NCI-H2196 (cell line): Measurements from ENCODE around the gene MBD6.
"Not testable (repeated sequence)": the region's sequence is repeated elsewhere in the genome, so short reads cannot be mapped to it uniquely, and the experiment has no call there.

Source experiments
- DNase-seq: peaks from one replicate; lab custom pipeline; 2025; ENCODE audit not compliant: unreplicated experiment; lab: John Stamatoyannopoulos, UW

Gene MBD6

DNA sequence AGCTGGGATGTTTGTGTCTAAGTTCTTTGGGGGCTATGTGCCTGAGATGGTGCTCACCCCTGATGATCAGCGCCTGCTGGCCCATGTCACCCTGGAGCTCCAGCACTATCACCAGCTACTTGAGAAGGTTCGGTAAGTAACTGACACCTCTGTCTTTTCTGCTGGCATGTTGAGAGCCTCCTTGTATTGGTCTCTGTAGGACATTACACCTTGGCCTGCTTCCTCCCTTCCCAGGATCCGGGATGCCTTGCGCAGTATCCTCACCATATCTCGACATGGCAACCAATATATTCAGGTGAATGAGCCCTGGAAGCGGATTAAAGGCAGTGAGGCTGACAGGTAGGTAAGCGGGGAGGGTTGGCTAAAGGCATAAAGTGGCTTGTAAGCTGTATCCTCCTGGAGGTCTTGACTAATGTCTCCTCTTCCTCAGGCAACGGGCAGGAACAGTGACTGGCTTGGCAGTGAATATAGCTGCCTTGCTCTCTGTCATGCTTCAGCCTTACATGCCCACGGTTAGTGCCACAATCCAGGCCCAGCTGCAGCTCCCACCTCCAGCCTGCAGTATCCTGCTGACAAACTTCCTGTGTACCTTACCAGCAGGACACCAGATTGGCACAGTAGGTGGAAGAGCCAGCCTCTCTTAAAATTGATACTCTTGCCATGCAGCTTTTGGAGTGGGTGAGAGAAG is 7.8 kb upstream of the MBD6 start:
- DNase-seq: peak; percentile 58

DNA sequence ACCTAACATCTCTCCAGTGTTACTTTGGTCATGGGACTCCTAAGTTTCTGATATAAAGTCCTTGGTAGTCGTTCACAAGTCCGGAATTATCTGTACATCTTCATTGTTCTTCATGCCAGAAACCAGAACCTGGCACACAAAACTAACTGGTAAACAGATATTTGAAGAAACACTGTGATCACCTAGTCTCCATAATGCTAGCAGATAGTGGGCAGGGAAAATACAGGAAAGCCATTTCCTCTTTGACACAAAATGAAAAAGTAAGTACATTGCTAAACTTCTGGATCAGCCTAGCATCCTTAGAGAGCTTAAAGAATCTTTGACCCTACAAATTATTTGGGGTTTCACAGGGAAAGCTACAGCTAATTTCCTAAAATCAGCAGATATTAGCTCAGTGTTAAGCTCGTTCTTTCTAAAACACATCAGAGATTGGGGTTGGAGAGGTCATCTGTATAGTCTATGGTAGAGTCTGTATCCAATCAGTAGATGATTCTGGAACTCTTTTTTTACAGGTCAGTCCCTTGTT is 7.2 kb upstream of the MBD6 start:
- no peak for DNase-seq

DNA sequence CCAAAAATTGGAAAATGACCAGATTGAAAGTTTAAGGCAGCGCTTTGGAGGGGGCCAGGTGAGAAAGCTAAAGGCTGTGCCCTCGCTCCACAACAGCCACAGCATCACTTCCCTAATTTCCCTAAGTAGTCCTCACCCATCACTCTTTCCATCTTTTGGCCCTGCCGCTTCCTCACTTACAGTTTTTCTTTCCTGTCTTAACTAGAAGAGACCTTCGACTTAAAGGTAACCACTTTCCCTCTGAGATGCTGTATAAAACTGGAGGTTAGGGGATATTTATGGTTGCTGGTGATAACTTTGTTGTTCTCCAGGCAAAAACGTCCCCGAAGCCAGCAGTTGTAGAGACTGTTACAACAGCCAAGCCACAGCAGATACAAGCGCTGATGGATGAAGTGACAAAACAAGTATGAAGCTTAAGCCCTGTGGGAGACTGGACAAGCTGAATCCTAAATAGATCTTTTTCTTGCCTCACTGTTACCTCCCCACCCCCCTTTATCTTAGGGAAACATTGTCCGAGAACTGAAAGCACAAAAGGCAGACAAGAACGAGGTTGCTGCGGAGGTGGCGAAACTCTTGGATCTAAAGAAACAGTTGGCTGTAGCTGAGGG is 6.6 kb upstream of the MBD6 start:
- DNase-seq: no peak

DNA sequence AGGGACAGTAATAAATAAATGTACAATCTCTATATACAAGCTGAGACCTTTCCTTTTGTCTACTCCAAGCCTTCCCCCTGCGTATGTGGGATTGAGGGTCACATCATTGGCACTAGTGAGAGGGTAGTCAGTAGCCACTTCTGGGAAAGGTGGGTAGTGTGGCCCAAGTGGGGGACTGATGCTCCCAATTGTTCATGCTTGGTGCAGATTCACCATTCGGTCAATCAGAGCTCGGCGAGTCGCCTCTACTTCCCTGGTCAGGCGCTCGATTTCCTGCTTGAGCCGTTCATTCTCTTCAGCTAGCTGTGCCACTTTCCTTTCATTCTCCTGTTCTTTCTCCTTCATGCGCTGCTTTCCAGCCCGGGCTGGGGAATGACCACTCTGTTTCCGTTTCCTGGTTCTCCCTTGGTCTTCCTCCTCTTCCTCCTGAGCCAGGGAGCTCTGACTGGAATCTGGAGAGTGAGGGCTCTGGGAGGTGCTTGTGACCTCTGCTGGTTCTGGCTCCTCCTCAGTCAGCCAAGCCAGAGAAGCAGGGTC is 5.9 kb upstream of the MBD6 start:
- DNase-seq: no peak

DNA sequence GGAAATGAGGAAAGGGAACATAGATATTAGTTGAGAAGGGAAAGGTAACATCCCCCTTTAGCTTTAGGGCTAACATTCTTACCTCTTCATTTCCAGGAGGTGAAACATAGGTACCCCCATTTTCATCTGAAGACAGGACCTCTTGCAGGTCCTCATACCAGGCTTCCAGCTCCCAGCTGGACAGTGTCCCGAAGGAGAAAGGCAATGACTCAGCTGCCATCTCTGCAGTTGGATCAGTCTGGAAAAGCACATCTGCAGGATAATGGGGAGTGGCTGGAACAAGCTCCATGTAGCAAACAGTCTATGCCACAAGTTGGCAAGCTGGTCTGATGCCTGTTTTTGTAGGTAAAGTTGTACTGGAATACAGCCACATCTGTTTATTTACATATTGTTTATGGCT is 5.4 kb upstream of the MBD6 start:
- no peak for DNase-seq

DNA sequence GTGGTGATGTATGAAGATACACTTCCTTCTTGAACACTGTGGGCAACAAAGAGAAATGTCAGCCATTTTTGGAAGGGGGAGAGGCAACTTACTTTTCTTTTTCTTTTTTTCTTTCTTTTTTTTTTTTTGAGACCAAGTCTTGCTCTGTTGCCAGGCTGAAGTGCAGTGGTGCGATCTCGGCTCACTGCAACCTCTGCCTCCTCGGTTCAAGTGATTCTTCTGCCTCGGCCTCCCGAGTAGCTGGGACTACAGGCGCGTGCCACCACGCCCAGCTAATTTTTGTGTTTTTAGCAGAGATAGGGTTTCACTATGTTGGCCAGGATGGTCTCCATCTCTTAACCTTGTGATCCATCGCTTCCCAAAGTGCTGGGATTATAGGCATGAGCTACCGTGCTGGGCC is 4.9 kb upstream of the MBD6 start:
- not testable (repeated sequence) for DNase-seq

DNA sequence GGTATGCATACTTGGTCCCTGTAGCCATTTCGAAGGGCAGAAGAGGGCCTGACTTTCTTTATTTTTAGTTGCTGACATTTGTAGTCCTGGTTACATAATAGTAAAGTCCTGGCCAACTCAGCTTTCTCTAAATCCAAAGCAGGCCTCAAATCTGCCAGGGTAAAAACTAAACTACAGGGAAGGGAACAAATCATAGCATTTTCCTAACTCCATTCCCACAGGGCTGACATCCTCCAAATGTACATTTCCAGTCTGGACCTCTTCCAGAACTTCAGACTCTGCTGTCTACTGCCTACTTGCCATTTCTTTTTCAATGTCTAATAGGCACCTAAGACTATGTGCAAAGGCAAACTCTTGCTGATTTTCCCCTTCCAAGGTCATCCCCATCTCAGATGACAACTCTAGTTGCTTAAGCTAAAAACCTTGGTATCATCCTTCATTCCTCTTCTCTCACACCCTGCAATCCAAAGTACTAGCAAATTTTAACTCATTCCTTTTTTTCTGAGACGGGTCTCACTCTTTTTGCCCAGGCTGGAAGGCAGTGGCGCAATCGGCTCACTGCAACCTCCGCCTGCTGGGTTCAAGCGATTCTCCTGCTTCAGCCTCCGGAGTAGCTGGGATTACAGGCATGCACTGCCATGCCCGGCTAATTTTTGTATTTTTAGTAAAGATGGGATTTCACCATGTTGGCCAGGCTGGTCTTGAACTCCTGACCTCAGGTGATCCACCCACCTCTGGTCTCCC is 4.3 kb upstream of the MBD6 start:
- DNase-seq: no peak

DNA sequence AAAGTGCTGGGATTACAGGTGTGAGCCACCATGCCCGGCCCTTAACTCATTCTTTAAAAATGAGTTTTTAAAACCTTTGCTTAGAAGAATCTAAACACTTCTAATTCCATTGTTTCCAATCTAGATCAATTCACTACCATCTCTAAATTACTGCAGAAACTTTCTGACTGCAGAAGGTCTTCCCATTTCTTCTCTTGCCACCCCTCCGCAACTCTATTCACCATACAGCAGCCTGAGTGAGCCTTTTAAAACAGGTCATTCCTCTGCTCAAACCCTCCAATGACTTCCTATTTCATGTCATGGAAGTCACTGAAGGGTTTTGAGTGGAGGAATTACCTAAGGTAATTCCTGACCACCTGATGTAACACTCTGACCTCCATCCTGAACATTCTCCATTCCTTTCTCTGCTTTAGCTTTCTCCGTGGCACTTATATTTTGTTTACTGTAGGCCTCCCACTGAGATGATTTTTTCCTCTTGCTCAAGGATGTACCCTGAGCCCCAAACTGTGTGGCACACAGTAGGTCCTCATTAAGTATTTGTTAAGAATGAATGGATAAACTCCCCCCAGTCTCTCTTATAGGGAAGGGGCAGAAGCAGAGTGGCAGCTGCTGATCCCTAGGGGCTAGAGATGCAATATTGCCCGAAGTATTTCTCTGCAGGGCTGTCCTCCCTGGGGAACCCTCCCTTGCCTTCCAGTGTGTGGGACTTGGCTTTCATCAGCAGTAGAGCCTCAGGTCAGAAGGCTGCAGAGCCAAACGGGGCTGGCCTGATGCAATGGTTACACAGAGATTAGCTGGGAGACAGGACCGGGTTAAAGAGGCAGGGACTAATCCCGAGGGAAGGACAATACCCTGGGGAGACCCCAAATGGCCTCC is 3.5 kb upstream of the MBD6 start:
- no peak for DNase-seq

DNA sequence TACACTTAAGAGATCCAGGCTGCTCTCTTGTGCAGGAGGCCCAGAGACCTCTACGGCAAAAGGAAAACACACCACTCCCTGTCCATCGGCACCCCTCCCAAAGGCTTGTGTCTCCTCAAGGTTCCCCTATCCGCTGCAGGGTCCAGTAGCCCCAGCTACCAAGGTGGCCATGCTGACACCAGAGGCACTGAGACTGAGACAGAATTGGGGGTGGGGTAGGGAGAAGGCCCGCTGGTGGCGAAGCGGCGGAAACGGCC is 2.9 kb upstream of the MBD6 start:
- no peak for DNase-seq

DNA sequence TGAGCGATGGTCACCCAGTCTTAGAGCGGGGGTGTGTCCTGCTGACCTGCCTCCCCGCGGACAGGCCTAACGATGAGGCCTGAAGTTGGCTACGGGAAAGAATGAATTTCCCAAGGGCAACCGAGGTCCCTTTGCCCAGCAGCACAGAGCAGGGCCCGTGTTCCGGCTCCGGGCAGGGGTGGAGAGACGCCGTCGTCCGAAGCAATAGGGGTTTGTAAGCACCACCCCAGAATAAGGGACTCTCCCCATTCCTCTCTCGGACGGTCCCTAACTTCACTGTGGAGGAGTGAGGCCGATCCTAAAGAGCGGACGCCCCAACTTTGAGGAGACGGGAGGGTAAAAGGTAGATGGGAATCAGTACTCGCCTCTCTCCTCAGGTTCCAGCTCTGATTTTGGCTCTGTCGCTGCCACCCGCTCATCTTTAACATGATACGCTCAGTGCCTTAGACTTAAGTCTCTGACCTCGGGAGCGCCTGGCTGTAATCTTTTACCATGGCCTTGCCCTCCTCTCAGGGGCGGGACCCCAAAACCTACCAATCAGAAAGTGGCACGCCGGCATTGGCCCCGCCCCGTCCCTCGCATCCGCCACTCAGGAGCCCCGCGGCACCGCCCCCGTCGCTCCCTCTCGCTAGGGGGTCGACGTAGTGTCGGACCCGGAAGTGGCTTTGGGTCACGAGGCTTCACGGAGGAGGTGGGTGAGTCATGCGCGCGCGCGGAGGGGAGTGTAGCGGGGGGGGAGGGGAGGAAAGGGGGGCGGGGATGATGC is 2.4 kb upstream of the MBD6 start, which contains the start of gene DDIT3:
Gene DDIT3 (minus strand): TSS at position 462 of the 766 bp plus-strand sequence. CDS start 3,108 bp downstream, outside the sequence.
- peak; percentile 99 for DNase-seq

DNA sequence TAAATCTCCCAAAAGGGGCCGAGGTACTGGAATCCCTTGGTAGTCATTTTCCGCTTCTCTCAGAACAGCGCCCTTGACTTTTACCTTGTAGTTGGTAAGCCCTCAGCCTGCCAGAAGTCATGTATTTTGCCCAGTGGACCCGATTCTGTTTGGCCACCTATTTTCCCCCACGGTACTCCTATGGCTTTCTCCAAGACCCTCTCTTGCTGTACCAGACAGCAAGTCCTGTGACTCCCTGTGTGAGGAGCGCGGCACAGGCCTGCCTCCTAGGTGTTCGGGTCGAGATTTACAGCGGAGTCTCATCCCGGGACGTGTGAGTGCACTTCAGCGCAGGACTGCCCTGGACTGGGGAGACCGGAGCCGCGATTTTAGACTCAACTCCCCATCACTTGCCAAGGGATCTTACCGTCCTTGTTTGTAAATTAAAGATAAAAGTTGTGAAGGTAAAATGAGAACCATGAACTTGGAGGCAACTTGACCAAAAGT is 1.1 kb upstream of the MBD6 start:
- DNase-seq: no peak

DNA sequence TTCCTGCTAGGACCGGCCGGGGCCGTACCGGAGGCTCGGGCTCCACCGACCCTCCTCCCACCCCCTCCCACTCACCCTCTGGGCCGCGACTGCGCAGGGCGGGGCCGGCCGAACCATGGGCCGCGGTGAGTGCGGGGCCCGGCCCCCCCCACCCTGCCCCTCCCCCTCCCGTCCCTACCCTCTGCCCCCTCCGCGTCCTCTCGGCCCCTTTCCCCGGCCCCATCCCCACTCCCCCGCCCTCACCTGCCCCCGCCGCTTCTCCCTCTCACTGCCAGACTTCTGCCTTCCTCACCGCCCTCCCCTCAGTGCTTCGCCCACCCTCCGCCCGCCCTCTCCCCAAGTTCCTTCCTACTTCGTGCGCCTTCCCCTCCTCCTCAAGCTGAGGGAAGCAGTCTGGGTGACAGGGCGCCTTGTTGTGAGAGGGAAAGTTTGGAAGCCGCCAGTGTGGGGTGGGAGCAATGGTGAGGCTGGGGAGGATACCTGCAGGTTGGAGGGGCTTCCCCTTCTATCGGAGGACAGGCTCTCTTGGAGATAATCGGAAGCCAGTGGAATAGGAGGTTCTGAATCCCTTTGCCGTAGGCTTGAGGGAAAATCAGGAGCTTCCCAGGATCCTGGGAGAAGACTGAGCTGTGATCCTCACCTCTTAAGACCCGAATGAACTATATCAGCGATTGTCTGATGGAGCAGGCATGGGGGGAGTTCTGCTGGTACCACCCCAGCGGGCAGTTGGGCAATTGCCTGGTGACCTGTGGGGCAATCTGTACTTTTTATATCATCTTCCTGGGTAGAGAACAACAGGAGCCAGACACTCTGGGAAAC is 472 bp downstream of the MBD6 start:
- DNase-seq: no peak

DNA sequence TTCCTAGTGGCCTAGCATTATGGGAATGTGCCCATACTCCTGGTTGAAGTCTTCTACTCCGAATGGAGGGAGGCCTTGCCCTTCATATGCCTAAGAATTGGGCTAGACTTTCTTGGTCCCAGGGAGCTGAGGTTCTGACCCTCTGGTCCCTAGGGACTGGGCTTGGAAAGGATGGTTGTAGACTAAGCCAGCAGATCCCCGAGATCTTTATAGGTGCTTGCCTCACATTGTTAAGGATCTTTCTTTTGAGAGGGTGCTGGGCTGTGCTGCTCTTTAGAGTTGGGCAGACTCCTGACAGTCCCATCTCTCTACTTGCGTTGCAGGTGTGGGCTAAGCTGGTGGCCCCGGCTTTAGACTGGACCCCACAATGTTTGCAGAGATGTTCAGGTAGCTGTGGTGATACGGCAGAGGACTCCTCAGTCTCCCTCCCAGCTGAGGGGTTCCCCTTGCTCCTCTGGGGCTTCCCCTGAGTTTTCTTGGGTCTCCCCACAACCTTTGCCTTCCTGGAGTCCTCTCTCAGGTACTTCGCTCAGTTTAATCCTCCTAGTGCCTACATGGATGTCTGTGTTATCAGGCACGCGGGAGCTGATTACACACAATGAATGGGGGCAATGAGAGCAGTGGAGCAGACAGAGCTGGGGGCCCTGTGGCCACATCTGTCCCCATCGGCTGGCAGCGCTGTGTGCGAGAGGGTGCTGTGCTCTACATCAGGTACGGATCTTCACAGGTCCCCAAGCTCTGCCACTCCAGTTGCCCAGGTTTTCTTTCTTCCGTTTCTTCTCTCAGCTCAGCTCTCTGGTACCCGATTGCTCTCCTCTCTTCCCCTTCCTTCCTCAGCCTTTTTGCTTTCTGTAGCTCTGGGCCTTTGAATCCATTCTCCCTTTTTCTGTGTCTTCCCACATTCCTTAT is 1.3 kb downstream of the MBD6 start:
- no peak for DNase-seq

DNA sequence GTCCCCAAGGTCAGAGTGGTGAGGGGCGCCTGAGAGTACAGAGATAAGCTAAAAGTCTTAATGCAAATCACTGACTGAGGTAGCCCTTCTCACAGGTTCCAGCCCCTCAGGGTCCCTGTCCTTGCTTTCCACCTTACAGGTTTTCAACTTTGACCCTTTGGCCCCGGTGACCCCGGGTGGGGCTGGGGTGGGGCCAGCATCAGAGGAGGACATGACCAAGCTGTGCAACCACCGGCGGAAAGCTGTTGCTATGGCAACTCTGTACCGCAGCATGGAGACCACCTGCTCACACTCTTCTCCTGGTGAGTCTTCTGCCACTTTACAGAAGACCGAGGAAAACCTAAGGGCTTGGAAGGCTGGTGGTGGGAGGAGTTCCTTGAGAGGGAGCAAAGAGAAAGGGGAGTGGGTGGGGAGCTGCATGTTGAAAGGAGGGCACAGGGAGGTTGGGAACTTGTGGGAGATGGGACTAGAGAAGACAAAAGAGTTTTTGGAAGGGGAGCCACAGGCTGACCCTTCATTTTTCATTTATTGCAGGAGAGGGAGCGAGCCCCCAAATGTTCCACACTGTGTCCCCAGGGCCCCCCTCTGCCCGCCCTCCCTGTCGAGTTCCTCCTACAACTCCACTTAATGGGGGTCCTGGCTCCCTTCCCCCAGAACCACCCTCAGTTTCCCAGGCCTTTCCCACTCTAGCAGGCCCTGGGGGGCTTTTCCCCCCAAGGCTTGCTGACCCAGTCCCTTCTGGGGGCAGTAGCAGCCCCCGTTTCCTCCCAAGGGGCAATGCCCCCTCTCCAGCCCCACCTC is 2.4 kb downstream of the MBD6 start:
- DNase-seq: no peak

DNA sequence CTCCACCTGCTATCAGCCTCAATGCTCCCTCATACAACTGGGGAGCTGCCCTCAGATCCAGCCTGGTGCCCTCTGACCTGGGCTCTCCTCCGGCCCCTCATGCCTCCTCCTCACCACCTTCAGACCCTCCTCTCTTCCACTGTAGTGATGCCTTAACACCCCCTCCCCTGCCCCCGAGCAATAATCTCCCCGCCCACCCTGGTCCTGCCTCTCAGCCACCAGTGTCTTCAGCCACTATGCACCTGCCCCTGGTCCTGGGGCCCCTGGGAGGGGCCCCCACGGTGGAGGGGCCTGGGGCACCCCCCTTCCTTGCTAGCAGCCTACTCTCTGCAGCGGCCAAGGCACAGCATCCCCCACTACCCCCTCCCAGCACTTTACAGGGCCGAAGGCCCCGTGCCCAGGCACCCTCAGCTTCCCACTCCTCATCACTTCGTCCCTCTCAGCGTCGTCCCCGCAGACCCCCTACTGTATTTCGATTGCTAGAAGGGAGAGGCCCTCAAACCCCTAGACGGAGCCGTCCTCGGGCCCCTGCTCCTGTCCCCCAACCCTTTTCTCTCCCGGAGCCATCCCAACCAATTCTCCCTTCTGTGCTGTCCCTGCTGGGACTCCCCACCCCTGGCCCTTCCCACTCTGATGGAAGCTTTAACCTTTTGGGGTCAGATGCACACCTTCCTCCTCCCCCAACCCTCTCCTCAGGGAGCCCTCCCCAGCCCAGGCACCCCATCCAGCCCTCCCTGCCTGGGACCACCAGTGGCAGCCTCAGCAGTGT is 3.2 kb downstream of the MBD6 start:
- DNase-seq: no peak

DNA sequence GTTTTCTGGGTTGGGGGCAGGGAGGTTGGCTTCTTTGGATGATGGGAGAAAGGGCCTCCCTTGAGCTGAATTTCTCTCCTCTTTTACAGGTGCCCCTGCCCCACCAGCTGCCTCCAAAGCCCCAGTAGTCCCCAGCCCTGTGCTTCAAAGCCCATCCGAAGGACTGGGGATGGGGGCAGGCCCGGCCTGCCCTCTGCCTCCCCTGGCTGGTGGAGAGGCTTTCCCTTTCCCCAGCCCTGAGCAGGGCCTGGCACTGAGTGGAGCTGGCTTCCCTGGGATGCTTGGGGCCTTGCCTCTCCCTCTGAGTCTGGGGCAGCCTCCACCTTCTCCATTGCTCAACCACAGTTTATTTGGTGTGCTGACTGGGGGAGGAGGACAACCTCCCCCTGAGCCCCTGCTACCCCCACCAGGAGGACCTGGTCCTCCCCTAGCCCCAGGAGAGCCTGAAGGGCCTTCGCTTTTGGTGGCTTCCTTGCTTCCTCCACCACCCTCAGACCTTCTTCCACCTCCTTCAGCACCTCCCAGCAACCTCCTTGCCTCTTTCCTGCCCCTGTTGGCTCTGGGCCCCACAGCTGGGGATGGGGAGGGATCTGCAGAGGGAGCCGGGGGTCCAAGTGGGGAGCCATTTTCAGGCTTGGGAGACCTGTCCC is 4.0 kb downstream of the MBD6 start:
- no peak for DNase-seq
